ENCODE measurements around the gene NOXO1.

Gene NOXO1

DNA sequence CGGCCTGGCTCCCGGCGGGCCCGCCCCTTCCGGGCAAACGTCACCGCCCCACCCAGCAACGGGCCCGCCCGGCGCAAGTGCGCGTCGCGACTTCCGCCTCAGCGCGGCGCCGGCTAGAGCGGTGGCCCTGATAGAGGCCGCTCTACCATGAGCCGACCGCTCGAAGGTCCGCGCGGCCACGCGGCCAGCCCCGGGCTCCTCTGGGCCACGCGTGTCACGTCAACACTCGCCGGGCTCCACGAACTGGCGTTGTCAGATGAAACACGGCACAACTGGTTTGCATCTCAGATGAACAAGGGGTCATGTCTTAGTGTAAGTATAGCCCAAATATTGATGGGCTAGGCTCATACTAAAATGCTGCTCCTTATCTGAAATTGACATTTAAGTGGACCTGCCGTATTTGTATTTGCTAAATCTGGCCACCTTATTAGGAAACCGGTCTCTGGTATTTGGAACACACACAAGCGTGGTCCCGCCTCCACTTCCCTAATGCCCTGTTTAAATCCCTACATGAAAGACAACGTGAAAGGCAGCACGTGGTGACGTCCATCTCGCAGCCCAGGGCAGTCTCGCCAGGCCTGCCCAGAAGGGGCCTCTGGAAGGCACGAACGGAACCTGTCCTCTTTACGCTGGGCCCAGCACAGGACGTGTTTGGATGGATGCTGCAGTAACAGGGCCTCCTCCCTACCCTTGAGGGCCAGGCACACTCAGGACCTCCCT is 28.7 kb upstream of the NOXO1 start, which contains the start of gene ZNF598:
Gene ZNF598 (minus strand): TSS at position 31 of the 720 bp plus-strand sequence.
- peak; percentile 86 for DNase-seq

DNA sequence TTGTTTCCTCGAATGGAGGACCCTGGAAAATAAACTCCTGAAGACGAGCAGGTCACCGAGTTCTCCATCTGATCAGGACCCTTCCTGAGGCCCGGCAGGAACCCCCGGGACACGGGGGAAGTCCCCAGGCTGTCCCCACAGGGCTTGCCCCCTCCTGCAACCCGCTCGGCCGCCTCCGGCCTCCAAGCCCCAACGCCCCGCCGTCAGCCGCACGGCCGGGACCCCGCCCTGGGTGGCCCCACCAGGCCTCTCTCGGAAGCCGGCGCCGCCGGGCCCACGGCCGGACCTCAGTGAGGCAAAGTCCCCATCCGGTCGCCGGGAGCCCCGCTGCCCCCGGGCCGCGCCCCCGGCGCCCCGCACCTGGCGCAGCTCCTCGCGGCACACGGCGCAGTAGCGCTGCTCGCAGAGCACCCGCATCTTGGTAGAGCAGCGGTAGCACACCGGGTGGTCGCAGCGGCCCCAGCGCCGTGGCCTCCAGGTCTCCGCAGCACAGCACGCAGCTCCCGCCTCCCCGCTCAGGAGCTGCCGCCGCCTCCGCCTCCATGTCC is 28.0 kb upstream of the NOXO1 start:
- no peak for DNase-seq

DNA sequence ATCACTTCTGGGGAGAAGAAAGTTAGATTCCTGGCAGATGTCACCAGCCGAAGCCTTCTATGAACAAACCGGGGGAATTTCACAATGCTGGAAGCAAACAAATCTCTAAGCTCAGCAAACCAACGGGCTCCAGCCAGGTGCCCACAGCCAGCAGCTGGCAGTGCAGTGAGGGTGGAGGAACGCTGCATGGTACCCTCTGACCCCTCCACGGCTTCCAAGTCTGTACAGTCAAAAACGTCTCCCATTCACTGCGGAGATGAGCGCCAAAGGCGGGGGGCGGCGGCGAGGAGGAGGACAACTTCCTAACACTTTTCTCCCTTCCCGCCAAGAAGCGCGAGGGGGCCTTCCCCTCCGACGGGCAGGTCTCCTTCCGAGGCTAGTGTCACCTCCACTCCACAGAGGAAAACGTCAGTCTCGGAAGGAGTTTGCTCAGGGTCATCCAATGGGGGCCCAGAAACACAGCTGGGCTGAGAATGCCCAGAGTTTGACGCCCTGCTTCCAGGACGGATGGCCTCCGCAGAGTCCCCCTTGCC is 27.4 kb upstream of the NOXO1 start:
- DNase-seq, result peak; percentile 65

- no peak for DNase-seq
These were observed 26.8 kb upstream of the NOXO1 start for GRCh38 chr16:2008009-2008526.

- DNase-seq, result no peak
These were observed 26.0 kb upstream of the NOXO1 start for GRCh38 chr16:2007081-2007836.

DNA sequence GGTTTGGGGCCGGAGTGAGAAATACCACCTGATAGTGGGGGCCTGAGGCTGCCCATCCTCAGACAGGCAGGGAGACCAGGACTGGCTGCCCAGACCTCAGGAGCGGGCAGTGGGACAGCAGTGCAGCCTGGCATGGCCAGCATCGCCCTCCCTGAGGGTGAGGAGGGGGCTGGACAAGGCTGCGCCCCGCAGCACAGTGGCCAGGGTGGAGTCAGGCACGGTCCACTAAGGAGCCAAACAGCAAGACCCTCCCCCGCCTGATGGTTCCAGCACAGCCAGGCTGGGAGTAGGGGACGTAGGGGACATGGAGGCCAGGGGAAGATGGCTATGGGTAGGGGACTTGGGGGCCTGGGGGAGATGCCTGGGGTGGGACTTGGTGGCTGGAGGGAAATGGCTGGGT is 25.0 kb upstream of the NOXO1 start:
- no peak for DNase-seq

DNA sequence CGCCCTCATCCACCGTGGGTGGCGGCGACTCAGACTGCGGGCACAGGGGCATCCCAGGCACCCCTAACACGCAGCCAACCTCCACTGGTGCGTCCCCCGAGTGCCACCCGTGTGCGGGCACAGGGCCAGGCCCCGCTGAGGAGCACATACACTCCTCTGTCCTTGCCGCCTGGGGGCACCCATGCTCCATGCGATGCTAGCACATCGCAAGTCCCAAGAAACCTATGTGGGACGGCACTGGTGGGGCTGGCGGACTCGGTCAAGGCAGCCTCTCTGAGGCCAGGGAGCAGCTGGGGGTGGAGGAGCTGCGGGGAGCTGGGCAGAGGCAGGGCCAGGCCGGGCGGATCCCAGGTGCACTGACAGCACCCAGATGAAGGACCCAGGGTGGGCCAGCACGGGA is 24.4 kb upstream of the NOXO1 start:
- no peak for DNase-seq

- no peak for DNase-seq
These were observed 23.7 kb upstream of the NOXO1 start for GRCh38 chr16:2004795-2005517.

GRCh38 chr16:2003827-2004641 is 22.8 kb upstream of the NOXO1 start:
- peak; percentile 95 for DNase-seq

DNA sequence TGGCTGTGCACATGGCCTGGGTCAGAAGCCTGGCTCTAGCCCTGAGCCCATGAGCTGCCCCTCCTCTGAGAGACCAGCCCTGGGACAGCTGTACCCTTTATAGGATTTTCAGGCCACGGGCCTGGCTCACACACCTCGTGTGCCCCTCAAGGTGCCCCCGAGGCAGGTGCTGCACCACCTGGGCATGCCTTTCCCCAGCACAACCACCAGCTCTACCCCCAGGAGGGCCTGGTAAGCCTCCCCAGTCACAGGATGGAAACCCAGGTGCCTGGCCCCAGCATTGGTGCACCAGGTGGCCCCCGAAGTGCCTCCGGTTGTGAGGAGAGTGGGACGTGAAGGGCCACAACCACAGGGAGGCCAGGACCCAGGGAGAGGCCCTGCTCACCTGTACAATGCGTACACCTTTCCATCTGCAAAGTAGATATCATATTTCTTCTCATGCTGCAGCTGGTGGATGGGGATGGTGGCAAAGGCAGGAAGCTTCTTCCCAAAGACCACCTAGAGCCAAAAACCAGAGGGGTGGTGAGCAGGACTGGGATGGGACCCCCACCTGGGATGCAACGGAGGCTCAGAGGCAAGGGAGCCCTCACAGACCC is 22.1 kb upstream of the NOXO1 start:
- no peak for DNase-seq

DNA sequence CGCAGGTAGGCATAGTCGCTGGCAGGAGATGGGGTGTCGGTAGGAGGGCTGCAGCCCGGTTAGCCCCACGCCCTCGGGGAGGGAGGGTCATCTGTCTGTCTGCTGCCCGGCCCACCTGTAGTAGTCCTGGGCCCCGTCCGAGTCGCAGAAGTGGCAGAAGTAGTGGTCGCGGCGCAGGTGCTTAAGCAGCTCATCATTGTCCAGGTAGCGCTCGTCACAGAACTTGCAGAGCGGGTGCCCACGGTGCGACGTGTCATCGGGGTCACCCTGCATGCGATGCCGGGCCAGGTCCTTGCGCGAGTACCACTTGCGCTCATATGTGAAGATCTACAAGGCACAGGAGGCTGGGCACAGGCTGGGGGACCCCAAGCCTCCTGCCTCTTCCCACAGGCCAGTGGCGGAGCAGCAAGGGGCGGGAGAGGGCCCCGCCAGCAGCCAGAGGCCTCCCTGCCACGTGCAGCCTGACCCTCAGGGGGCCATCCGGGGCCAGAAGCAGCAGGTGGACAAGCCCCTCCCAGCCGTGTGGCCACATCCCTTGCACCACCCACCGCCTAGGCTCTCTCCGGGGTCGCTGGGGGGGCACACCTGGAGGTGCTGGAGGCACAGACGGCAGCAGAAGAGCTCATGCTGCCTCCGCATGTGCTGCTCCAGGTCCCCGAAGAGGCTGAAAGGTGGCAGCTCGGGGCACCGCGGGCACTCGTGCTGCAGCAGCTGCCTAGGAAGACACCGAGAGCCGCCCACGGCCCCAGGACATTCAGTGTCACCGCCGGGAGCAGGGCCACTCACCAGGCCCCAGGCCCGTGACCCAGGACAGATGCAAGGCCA is 21.3 kb upstream of the NOXO1 start:
- DNase-seq, result no peak

DNA sequence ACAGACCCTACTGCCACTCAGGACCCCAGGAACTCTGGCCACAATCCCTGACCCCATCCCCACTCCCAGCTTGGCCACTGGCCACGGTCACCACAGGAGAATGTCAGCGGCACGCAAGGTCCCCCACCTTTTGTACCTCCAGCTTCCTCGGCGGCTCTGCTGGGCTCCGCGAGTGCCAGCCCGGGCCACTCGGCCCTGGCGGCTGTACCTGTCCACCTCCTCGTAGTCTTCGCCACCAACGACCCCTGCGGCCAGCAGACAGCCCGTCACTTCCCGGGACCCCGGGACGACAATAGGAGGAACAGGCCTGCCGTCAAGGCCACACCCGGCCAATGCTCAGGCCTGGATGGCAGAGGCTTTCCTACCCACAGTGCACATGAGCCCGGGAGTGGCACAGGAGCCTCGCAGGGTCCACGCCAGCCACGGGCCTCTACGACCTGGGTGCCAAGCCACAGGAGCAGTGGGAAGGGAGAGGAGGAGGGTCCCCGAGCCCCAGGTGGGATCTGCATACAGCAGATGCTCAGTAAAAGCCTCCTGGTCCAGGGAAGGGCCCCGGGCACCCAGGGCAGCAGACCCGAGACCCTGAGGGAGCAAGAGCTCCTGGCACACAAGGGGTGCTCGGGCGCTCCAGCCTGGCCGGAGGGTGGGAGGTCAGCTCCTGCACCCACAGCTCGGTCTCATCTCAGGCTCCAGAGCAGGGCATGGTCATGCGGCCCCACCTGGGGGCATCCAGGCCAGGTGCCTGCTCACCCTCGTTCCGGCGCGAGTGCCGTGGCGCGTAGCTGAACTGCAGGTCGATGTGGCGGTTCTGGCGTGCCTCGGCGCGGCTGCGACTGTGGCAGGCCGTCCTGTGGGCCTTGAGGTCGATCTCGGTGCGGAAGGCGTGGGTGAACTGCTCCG is 20.4 kb upstream of the NOXO1 start:
- DNase-seq, result no peak

DNA sequence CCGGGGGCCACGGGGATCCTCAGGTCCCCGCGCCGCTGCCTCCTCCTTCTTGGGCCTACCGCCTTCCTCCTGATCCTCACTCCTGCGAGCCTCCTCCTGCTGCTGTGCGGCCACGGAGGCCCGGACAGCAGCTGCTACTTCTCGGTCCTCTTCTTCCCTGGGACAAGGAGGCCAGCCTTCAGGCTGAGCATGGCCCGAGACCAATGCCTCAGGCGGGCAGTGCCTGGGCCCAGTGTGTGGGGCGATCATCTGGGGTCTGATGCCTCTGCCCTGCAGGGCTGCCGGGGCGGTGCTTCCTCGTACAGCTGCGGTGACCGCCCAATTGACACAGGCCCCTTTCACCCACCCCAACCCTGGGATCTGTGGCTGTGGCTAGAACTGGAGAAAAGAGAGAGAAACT is 19.8 kb upstream of the NOXO1 start:
- no peak for DNase-seq

DNA sequence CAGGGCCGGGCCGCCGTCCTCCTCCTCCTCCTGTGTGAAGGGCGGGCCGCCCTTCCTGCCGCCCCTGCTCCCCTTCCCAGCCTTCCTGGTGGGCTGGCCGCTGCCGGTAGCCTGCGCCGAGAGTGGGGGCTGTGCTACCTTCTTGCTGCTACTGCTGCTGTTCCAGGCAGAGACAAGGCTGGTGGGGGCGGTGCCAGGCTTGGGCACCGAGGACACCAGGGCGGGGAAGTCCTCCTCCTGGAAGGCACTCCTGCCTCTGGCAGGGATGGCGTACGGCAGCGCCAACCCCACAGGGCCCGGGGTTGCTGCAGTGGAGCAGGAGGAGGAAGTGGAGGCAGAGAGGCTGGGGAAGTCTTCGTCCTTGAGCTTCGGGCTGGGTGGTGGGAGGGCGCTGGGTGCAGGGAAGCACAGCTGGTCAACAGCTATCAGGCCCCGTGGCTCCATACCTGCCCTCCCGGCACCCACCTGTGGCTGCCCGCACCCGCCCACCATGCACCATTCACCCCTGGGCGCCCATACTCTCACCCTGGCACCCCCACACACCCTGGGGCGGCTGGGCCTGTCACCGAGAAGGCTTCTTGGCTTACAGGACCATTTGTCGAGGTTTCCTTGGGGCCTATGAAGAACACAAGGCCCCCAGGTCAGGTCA is 18.7 kb upstream of the NOXO1 start:
- DNase-seq, result no peak

- no peak for DNase-seq
These were observed 17.9 kb upstream of the NOXO1 start for GRCh38 chr16:1998852-1999801.

DNA sequence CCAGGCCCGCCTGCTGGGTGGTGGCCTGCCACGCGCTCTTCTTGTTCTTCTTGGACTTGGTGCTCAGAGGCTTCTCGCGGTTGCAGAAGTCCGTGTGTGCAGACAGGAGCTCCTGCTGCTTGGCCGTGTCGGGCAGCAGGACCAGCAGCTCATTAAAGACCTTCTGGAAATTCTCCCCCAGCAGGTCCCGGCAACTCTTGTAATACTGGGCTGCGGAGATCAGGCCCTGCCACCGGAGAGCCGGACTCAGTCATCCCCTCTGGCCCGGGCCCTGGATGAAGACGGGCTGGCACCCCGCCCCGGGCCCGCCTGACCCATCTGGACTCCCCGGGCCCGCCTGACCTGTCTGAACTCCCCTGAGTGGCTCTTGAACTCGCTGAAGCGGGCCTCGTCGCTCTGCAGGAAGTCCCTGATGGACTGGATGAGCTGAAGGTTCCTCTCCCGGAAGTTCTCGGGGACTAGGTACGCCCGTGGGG is 17.1 kb upstream of the NOXO1 start:
- no peak for DNase-seq

GRCh38 chr16:1997494-1998359 is 16.5 kb upstream of the NOXO1 start:
- no peak for DNase-seq

Measured in stimulated activated CD4-positive, alpha-beta T cell treated with anti-CD3 and anti-CD28 coated beads, Interleukin-15, amount 100 ng/mL, for 24 hours (primary cell).